HG03457 (cell line): ENCODE data around the gene CACNG7.

ENCODE experiments used
- ATAC-seq: cut with Tn5 transposase; IDR thresholded peaks from one replicate; pipeline ENCODE4 v1.9.1; 2021; ENCODE audit warnings: moderate number of reproducible peaks; ENCODE audit not compliant: unreplicated experiment

The CACNG7 gene

DNA sequence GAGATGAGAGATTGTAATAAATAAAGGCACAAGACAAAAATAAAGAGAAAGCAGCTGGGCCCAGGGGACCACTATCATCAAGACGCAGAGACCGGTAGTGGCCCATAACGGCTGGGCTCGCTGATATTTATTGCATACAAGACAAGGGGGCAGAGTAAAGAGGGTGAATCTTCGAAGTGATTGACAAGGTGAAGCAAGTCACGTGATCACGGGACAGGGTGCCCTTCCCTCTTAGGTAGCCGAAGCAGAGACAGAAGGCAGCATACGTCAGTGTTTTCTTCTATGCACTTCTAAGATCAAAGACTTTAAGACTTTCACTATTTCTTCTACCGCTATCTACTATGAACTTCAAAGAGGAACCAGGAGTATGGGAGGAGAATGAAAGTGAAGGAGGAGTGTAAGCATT is 31.7 kb upstream of the CACNG7 start:
- ATAC-seq = no peak

DNA sequence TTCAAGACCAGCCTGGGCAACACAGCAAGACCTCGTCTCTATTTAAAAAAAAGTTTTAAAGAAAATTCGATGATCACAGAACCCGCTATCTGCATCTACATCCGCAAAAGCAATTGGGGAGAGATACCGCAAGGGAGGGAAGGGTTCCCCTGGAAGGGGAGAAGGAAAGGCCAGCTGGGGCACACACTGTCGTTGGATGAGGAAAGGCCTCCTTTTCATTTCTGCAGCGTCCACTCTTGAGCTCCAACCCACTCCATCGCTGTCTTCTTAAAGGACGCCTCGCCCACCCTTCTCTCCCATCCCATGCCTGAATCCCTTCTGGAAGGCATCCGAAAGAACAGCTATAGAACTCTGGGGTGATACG is 30.3 kb upstream of the CACNG7 start:
- ATAC-seq = no peak

DNA sequence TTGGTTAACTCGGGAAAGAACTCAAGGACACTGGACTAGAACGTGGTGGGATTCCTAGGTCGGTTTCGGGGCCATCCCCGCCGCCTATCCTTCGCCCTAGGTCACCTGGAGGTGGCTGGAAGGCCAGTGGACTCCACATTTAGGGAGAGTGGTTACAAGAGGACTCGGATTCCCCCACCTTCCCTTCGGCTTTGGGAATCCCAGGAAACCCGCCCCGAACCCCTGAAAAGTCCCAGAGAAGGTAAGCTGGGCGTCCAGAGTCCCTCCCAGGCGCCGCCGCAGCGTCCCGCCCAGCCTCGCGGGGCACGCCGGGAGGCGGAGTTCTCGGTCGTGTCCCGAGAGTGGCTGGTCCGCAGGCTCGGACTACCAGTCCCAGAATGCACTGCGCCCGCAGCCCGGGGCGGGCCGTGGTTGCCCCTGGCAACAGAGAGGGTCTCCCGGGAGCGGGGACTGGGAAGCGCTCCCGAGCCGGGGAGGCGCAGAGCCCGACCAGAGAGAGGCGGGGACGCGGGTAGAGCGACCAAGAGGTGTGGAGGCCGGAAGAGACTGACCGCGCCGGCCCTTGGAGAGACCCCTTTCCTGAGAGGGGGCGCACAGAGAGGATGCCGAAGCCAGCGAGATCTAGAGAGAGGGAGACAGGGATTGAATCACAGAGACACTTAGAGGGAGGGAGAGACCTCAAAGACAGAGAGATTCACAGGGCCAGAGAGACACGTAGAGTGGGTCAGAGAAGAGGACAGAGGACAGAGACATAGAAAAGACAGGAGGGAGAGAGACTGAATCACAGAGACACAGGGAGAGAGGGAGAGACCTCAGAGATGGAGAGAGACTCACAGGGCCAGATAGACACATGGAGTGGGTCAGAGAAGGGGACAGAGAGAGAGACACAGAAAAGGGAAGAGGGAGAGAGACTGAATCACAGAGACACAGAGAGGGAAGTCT is 29.7 kb upstream of the CACNG7 start:
- ATAC-seq = peak; percentile 82

DNA sequence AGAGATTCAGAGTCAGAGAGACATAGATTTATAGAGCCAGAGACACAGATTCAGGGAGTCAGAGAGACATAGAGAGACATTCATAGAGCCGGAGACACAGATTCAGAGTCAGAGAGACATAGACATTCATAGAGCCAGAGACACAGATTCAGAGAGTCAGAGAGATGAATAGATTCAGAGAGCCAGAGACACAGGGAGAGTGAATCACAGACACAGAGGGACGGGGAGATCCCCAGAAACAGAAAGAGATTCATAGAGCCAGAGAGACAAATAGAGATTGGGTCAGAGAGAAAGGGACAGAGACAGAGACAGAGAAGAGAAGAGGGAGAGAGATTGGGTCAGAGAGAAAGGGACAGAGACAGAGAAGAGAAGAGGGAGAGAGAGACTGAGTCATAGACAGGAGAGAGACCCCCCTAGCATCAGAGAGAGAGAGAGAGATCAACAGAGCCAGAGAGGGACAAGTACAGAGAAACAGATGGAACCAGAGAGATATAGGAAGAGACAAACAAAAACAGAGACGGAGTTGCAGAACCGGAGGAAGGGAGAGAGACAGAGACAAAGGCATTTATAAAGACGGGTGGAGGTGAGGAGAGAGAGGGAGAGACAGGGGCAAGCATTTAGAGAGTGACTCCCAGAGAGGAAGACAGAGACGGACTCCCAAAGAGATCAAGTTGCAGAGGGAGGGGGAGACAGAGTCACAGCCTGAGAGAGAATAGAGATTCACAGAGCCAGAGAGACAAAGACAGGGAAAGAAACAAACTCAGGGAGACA is 28.2 kb upstream of the CACNG7 start:
- ATAC-seq = no peak

DNA sequence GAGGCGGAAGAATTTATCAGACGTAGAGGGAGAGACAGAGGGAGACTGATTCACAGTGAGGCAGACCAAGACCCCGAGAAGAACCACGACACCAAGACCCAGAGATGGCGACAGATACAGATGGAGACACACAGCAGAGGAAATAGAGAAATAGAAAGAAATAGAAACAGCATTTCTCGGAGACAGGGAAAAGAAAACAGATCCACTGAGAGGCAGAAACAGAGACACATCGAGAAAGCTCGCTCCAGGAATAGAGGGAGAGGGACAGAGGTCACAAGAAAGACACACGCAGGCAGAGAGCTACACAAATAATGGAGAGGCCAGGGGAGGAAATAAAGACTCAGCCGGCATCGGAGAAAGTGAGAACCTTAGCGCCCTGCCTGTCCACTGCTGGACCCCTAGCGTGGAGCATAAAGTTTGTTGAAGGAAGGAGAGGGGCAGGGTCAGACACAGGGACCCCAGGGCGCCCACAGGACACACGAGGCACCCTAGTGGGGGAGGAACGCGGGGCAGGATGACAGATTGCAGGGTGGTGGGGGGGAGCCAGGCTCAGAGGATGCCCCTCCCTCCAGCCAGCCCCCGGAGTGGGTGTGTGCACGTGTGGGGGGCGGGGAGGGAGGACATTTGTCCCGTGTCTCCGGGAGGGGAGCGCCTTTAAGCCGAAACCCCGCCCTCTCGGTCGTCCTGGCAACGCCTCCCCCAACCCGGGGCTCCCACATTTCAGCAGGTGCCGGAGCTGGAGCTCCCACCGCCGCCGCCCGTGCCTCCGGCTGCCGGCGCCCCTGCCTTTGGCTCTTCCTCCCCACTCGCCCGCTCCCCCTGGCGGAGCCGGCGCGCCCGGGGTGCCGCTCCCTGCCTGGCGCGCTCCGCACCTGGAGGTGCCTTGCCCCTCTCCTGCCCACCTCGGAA is 27.3 kb upstream of the CACNG7 start, which contains the start of gene PRKCG:
Gene PRKCG (plus strand): TSS at position 716 of the 909 bp plus-strand sequence. CDS start 298 bp downstream, outside the sequence.
- ATAC-seq = no peak

DNA sequence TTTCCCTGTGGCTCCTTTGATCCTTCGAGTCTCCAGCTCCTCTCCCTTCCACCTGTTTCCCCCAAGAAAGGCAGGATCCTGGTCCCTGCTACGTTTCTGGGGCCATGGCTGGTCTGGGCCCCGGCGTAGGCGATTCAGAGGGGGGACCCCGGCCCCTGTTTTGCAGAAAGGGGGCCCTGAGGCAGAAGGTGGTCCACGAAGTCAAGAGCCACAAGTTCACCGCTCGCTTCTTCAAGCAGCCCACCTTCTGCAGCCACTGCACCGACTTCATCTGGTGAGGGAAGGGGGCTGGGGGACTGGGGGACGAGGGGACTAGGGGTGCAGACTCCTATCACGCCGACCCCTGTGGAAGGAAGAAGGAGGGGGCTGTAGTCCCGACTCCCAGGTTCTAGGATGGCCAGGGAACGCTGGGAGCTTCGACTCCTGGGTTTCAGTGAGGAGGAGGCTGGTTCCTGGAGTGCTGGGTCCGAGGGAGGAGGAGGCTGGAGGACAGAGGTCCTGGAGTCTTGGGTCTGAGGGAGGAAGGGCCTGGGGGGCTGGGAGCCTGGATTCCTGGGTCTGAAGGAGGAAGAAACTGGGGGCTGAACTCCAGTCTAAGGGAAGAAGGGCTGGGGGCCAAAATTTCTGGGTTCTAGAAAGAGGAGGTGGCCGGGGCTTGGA is 26.6 kb upstream of the CACNG7 start:
- ATAC-seq = no peak

DNA sequence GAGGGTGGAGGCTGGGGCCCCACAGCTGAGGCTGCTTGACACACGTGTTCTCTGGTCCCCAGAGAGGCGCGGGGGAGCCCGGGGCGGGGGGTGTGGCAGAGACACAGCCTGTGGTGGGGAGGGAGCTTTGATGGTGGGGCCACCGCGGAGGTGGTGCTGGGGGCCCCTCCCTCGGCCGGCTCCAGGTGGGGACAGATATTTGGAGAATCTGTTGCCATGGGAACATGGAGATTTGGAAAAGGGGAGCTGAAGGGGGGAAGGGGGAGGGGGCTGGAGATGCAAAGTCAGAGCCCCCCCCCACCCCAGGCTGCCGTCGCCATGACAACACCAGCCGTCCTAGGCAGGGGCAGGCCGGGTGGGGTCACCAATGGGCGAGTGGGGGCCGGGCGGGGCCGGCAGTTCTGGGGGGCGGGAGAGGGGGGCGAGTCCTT is 25.8 kb upstream of the CACNG7 start:
- no peak for ATAC-seq

DNA sequence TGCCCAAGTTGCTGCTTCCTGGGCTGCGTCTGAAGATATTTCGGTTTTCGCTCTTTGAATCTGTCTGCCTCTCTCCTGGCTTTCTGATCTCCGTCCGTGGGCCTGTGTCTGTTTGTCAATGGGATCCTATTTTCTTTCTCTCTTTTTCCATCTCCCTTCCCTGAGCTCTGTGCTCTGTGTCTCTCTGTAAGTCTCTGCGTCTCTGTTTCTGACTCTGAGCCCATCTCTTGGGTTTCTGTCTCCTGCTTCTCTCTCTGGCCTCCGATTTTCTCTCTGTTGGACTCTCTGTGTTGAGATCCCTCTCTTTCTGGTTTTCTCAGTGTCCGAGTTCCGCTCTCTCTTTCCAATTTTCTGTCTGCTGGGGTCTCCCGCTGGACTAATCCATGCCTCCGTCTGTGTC is 25.3 kb upstream of the CACNG7 start:
- ATAC-seq = no peak

DNA sequence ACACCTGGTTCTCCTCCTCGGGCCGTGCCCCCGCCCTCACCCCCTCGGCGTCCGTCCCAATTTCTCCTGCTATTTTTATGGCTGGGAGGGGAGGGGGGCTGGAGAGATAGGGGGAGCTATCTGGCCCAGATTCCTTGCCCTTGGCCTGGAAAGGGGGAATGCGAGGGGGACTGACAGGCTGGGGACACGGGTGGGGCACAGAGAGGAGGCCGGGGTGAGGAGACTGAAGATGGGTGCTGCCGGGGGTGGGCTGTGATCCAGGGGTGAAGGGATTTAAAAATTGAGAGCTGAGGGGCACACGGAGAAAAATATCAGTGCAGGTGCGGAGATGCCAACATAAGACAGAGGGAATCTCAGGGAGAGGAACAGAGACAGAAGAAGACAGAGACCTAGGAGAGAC is 24.8 kb upstream of the CACNG7 start:
- no peak for ATAC-seq

DNA sequence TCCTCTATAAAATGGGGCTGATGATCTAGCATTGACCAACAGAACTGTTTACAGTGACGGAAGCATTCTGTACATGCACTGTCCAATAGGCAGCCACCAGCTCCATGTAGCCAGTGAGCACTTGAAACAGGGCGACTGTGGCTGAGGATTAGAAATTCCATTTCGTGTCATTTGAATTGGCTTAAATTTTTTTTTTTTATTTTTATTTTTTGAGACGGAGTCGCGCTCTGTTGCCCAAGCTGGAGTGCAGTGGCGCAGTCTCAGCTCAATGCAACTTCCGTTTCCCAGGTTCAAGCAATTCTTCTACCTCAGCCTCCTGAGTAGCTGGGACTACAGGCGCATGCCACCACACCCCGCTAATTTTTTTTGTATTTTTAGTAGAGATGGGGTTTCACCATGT is 24.0 kb upstream of the CACNG7 start:
- ATAC-seq = no peak

DNA sequence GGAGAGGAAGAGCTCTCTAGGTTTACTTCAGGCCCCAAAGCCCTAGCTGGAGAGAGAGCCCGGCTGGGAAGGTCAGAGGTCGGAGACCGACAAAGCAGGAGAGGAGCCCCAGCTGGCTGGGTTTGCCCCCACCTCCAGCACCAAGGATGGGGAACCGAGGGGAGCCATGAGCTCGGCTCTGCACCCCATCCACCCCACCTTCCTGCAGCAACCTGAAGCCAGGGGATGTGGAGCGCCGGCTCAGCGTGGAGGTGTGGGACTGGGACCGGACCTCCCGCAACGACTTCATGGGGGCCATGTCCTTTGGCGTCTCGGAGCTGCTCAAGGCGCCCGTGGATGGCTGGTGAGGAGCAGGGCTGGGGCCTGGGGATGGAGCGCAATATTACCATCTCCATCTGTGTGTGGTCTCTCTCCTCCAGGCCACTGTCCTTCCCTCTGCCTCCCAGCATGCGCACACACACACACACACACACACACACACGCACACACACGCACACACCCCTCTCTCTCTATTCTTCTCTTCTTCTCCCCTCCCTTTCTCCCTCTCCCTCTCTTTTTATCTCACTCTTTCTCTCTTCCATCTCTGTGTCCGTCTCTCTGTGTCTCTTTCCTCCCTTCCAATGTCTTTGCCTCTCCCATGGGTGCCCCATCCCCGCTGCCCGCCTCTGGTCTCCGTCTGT is 16.6 kb upstream of the CACNG7 start:
- ATAC-seq = no peak

DNA sequence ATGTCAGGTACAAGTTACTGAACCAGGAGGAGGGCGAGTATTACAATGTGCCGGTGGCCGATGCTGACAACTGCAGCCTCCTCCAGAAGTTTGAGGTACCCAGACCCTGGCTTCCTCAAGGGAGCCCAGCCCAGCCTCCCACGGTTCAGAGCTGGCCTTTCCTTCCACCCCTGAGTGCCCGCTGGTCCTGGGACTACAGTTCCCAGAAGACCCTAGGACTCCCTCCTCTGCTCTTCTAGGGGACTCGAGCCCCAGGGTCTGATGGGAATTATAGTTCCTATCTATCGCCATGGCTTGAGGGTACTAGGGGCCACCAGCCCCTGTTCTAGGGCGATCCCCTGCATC is 16.1 kb upstream of the CACNG7 start:
- ATAC-seq = no peak

DNA sequence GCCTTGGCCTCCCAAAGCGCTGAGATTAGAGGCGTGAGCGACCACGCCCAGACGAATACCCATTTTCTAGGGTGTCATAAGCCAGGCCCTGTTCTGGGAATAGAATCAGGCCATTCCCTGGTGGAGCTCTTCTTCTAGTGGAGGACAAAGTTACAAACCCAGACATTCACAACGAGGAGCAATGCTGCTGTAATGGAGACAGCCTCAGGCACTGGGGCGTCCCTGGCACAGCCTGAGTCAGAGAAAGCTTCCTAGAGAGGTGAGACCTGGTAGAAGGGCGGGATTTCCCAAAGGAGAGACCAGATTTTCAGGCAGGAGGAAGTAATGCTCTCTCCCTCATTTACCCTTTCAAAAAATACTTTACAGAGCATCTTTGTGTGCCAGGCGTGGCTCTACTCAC is 14.4 kb upstream of the CACNG7 start:
- ATAC-seq = no peak

DNA sequence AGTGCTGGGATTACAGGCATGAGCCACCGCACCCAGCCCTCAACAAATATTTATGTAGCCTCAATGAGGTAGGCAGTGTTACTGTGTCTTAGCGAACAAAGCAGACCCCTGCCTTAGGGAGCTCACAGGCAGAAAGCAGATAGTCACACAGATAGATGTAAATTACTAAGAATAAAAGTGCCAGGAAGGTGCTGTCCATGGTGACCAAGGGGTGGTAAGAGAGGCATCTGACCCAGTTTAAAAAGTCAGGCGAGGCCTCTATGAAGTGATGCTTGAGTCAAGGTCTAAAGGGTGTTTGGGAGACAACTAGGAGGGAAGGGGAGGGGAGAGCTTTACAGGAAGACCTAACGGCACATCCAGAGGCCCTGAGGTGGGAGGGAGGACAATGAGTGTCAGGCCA is 12.4 kb upstream of the CACNG7 start:
- no peak for ATAC-seq

DNA sequence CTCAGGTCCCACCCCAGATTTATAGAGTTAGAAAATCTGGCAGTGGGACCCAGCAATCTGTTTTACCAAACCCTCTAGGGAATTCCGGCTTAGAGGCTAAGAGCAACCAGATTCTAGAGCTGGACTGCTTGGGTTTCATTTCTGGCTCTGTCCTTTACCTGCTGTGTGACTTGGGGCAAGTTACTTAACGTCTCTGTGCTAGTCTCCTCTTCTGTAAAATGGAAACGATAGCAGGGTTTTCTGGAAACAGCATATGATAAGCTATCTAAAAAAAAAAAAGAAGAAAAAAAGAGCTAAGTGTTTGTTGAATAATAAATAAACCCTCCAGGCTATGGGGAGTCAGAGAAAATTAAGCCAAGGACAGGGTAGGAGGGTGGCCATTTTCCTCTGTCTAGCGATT is 11.6 kb upstream of the CACNG7 start:
- ATAC-seq = no peak

DNA sequence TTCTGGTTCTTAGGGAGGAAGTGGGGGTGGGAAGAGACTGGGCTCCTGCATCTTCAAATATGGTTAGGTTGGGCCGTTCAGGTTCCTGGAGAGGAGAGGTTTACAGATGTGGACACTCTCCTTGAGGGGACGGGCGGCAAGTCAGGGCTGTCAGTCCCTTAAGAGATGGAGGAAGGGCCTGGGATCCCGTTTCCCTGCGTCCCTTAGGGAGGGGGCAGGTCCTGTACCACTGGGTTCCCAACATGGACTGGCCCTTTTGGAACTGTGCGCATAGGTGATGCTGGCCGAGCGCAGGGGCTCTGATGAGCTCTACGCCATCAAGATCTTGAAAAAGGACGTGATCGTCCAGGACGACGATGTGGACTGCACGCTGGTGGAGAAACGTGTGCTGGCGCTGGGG is 10.9 kb upstream of the CACNG7 start:
- no peak for ATAC-seq

DNA sequence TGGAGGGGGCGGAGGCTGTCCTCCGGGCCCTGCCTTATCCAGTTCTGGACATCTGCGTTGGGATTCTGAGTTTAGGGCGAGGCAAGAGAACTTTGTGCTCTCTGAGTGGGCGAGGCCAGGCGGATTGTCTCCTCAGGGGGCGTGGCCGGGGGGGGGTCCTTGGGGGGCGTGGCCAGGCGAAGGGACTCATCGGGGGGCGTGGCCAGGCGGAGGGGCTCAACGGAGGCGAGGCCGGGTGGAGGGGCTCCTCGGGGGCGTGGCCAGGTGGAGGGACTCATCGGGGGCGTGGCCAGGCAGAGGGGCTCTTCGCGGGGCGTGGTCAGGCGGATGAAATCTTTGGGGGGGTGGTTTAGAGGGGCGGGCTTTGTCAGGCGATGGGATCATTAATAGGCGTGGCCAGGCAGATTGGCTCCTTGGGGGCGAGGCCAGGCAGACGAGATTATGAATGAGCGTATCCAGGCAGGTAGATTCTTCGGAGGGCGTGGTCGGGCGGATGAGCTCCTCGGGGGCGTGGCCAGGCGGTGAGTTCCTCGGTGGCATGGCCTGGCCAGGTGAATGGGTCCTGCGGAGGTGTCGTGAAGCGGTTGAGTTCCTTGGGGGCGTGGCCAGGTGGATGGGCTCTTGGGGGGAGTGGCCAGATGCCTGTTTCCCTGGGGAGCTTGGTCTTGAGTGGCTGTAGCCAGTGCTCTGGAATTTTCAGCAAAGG is 10.3 kb upstream of the CACNG7 start:
- no peak for ATAC-seq

DNA sequence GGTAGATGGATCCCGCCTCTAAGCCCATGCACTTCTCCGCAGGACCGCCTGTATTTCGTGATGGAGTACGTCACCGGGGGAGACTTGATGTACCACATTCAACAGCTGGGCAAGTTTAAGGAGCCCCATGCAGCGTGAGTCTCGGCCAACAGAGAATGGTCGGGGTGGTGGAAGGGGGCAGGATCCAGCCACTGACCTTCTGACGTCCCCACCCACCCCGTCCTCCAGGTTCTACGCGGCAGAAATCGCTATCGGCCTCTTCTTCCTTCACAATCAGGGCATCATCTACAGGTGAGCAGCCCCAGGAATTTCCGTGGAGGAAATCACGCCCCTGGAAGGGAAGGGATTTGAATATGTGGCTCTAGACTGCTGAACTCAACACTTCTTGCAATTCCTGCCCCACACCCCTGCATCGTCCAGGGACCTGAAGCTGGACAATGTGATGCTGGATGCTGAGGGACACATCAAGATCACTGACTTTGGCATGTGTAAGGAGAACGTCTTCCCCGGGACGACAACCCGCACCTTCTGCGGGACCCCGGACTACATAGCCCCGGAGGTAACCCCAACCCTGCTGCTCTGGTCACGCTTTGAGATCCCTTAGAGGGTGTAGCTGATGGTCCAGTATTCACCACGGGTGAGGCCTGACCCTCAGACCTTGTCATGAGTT is 8.8 kb upstream of the CACNG7 start:
- ATAC-seq = no peak
